GM21717 (cell line): ENCODE measurements around the gene EYS.
"Not testable (repeated sequence)": the region's sequence is repeated elsewhere in the genome, so short reads cannot be mapped to it uniquely, and the experiment has no call there.

Experiments used
- ATAC-seq: cut with Tn5 transposase; IDR thresholded peaks from one replicate; pipeline ENCODE4 v1.9.1; 2021; ENCODE audit warnings: mild to moderate bottlenecking, moderate library complexity; ENCODE audit not compliant: unreplicated experiment

The EYS gene

GRCh38 chr6:65637289-65638046 is 69.6 kb downstream of the EYS start:
- ATAC-seq, result no peak

- ATAC-seq, result no peak
Observed at GRCh38 chr6:65633501-65633900, 73.5 kb downstream of the EYS start.

GRCh38 chr6:65631711-65632110 is 75.3 kb downstream of the EYS start:
- no peak for ATAC-seq

GRCh38 chr6:65627434-65627999 is 79.5 kb downstream of the EYS start:
- not testable (repeated sequence) for ATAC-seq

GRCh38 chr6:65627015-65627414 is 80.0 kb downstream of the EYS start:
- no peak for ATAC-seq

GRCh38 chr6:65623566-65623965 is 83.5 kb downstream of the EYS start:
- ATAC-seq, result no peak

- no peak for ATAC-seq
Observed at GRCh38 chr6:65610746-65611145, 96.3 kb downstream of the EYS start.

- ATAC-seq, result no peak
Observed at GRCh38 chr6:65595540-65595939, 111.5 kb downstream of the EYS start.

GRCh38 chr6:65570340-65570739 is 136.7 kb downstream of the EYS start:
- no peak for ATAC-seq

- no peak for ATAC-seq
Observed at GRCh38 chr6:65569505-65569904, 137.5 kb downstream of the EYS start.

GRCh38 chr6:65569056-65569455 is 138.0 kb downstream of the EYS start:
- ATAC-seq, result not testable (repeated sequence)

- ATAC-seq, result no peak
Observed at GRCh38 chr6:65566117-65566516, 140.9 kb downstream of the EYS start.

GRCh38 chr6:65558071-65558470 is 149.0 kb downstream of the EYS start:
- no peak for ATAC-seq

- ATAC-seq, result no peak
Observed at GRCh38 chr6:65557224-65557623, 149.8 kb downstream of the EYS start.

GRCh38 chr6:65546894-65547293 is 160.1 kb downstream of the EYS start:
- no peak for ATAC-seq

GRCh38 chr6:65545920-65546319 is 161.1 kb downstream of the EYS start:
- ATAC-seq, result no peak

- no peak for ATAC-seq
Observed at GRCh38 chr6:65538644-65539043, 168.4 kb downstream of the EYS start.

- no peak for ATAC-seq
Observed at GRCh38 chr6:65537600-65537999, 169.4 kb downstream of the EYS start.

GRCh38 chr6:65531533-65531932 is 175.5 kb downstream of the EYS start:
- no peak for ATAC-seq

GRCh38 chr6:65524232-65524631 is 182.8 kb downstream of the EYS start:
- no peak for ATAC-seq

- no peak for ATAC-seq
Observed at GRCh38 chr6:65505736-65506135, 201.3 kb downstream of the EYS start.

- no peak for ATAC-seq
Observed at GRCh38 chr6:65501045-65501444, 206.0 kb downstream of the EYS start.

GRCh38 chr6:65483652-65484051 is 223.4 kb downstream of the EYS start:
- not testable (repeated sequence) for ATAC-seq
